ENCODE results near the gene LCMT1.

The LCMT1 gene

DNA sequence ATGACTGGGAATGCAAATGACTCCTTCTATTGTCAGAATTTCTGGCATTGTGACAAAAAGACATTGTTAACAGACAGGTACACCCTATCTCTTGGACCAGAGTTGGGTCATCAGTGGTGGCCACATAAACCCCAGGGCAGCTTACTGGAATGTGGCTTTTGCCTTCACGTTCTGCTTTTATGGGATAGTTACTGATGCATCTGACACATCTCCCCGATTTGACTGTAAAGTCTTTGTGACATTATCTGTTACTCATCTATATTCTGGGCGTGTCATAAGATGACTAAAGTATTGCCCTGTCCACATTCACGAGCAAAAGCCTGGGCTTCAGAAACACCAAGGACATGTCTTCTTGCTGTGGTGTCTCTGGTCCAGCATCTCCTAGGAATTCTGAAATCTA, 86.5 kb downstream of the LCMT1 start:
- DNase-seq (ENCODE audit: low spot score): no peak

GRCh38 chr16:25199457-25199856, 87.9 kb downstream of the LCMT1 start:
- DNase-seq (ENCODE audit: low spot score): no peak

GRCh38 chr16:25210758-25211157, 99.2 kb downstream of the LCMT1 start:
- DNase-seq (ENCODE audit: low spot score): no peak

DNA sequence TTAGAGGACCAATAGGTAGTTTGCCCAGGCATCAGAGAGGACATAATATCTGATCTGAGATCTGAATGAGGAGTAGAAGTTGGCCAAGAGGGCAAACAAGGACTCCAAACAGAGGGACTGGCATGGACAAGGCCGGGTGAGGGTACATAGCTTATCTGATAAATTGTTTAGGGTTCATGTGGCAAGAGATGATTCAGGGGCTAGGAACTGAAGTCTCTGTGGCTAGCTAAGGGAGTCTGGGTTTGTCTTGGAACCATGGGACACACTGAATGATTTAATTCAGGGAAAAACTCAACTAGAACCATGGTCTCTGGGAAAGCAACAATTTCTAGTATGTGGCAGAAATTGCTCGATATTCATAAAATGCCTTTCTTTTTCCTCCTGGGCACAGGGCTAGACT, 101.1 kb downstream of the LCMT1 start:
- DNase-seq (ENCODE audit: low spot score): no peak

DNA sequence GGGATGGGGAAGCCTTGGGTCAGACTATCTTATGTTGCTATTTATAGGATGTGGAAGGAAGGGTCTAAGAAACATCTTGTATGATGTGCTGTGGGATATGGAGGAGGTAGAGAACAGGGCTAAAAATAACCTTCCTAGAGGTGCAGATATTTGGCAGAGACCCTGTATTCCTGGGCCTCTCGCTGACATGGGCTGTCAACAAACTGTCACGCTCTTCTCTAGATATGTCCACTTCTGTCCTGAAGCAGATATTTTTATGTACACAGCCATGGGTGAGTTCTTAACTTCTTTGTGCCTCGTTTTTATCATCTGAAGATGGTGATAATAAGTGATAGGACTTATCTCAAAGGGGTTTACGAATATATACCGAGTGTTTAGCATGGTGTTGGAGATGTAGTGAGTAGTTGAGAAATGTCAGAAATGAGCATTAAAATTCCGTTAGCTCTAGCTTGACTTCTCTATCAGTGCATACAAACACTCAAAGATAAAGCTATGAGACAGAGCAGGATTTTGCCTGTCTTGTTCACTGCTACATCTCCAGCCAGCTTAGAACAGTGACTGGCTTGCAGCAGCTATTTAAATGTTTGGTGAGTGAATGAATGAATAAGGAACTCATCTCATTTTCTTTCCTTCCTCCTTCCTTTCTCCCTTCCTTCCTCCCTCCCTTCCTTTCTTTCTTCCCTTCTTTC, 102.3 kb downstream of the LCMT1 start:
- no peak for DNase-seq (ENCODE audit: low spot score)

- no peak for DNase-seq (ENCODE audit: low spot score)
Measured at GRCh38 chr16:25217112-25217511, 105.6 kb downstream of the LCMT1 start.

DNA sequence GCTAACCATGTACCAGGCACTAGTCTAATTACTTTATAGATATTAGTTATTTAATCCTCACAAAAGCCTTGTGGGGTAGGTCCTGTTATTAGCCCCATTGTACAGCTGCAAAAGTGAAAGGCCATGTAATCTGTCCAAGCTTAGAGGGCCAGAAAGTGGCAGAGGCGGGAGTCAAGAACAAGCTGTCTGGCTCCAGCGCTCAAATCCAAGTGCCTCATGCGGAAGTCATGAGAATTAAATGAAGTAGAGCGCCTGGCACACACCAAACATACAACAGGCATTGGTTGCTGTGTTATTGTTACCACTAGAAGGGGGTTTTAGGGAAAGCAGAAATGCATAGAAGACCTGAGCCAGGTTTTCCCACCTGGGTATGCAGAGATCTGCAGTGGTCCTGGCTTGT, 106.4 kb downstream of the LCMT1 start:
- DNase-seq (ENCODE audit: low spot score): no peak

DNA sequence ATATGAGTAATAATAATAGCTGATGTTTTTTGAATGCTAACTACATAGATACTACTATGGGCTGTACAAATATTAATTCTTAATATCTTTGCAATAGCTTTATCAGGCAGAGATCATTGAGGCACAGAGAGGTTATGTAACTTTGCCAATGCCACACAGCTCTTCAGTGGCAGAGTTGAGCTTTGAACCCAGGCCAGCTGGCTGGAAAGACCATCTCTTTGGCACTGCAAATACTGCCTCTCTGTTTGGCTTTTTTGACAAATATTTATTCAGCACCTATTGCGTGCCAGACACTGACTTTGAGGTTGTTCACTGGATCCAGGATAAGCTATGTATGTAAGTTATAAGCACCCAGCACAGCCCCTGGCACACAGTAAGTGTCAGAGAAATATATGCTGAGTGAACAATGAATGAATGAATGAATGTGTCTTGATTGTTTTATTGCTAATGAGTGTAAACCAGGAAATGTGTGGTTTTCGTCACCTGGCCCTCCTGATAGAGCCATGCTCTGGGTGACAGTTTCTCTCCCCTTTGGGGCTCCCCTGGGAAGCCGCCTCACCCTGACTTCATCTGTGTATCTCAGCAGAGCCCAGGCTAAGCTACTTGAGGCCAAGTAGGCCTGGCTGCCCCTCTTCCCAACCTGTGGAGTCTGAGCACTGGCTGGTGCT, 107.7 kb downstream of the LCMT1 start:
- no peak for DNase-seq (ENCODE audit: low spot score)

DNA sequence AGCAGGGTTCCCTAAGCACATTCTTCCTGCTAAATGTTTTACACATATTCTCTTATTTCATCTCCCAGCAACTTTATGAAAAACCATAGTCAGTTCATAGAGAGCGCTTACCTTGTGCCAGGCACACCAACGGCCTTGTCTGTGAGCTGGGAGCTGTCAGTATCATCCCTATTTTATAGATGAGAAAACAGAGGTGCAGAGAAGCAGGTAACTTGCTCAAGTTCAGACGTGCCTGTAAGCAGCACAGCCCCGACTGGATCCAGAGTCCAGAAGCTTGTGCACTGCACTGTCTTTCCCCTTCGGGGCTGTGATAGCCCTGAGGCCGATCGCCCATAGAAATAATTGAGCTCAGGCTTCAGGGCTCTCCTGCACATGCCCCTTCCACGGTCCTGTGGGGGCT, 111.4 kb downstream of the LCMT1 start:
- DNase-seq (ENCODE audit: low spot score): no peak

- no peak for DNase-seq (ENCODE audit: low spot score)
Measured at GRCh38 chr16:25223964-25224363, 112.4 kb downstream of the LCMT1 start.

- no peak for DNase-seq (ENCODE audit: low spot score)
Measured at GRCh38 chr16:25224731-25225319, 113.3 kb downstream of the LCMT1 start.

All from putamen (tissue), 1 donor.